A549 (cell line): ENCODE results near the gene IL1RAP.

ENCODE experiments used
- CEBPB ChIP-seq, 2 experiments: fragments of >200 bp in 1 of 2; sonication (Bioruptor Twin) in 1 of 2; formaldehyde crosslinking in 1 of 2; IDR thresholded peaks; 2 replicates each; pipeline ENCODE4 v1.6.1; 2012 to 2016
- CTCF ChIP-seq: fragments of >200 bp; sonication (Bioruptor Twin); formaldehyde crosslinking; IDR thresholded peaks from 3 replicates; pipeline ENCODE4 v1.5.1; 2016
- ESRRA ChIP-seq: fragments of 150-350 bp; IDR thresholded peaks from 2 replicates; pipeline ENCODE4 v1.6.1; 2014; ENCODE audit warnings: mild to moderate bottlenecking, low read length, borderline replicate concordance
- POLR2A ChIP-seq: IDR thresholded peaks from 2 replicates; pipeline ENCODE4 v1.6.1; 2012; ENCODE audit warnings: mild to moderate bottlenecking, low read length

- TF ChIP-seq POLR2A (no peak), ESRRA (no peak), CEBPB (IDR thresholded peaks at IDR 0.05) (peak in 1 of 2 experiments; percentile 42; a peak in 1 of 4 replicates), CTCF (no peak)
Observed at GRCh38 chr3:190514413-190515153, 698 bp downstream of the IL1RAP start.
